ENCODE data around the gene GJA3.

The GJA3 gene

GRCh38 chr13:20109037-20109436 lies 51.8 kb downstream of the GJA3 start:
- Histone ChIP-seq H3K9me3 (ENCODE audit: control extremely low read depth in 1 of 5, control insufficient read depth in 4 of 5, insufficient read depth in 2 of 5, low read depth in 1 of 5, low read length in 4 of 5) (no peaks in the 10 kb centered on the region), H3K4me1 (ENCODE audit: control extremely low read depth in 1 of 4, control insufficient read depth in 4 of 4, insufficient read depth in 4 of 4, low read length in 3 of 4) (no peaks in the 10 kb centered on the region), H3K27me3 (replicated peaks in 2 of 5; ENCODE audit: control insufficient read depth in 4 of 5, insufficient read depth in 5 of 5, low read length in 4 of 5) (peaks cover 0 to 5% (median 0%) of the 10 kb centered on the region in 5 experiments), H3K4me3 (ENCODE audit: control insufficient read depth in 1 of 7, extremely low read depth in 1 of 7, insufficient read depth in 4 of 7, low read depth in 2 of 7, low read length in 6 of 7) (no peak overlapping the region), H3K36me3 (ENCODE audit: control insufficient read depth in 4 of 4, insufficient read depth in 4 of 4, low read length in 3 of 4) (no peaks in the 10 kb centered on the region), H3K27ac (ENCODE audit: insufficient read depth in 1 of 2, low read depth in 1 of 2, low read length in 2 of 2, poor library complexity in 1 of 2, severe bottlenecking in 2 of 2) (no peak overlapping the region)
- 100% methylated on average over 1 of the region's 2 CpGs for WGBS (ENCODE audit: insufficient coverage)
- DNase-seq, result no peak
- ChIA-PET CTCF (interaction anchor here (0.7 to 2.1 kb wide), 5 partner anchors 10 to 23 kb away, joined by 3 to 11 read pairs (median 3); no protein-coding TSS in a partner anchor), POLR2A (no interaction called here)

- H3K27ac ChIP-seq (ENCODE audit: insufficient read depth in 1 of 2, low read depth in 1 of 2, low read length in 2 of 2, poor library complexity in 1 of 2, severe bottlenecking in 2 of 2), result no peak overlapping the region
- 42% methylated on average over 2 of the region's 4 CpGs for WGBS (ENCODE audit: insufficient coverage)
- H3K27me3 ChIP-seq (replicated peaks in 2 of 5; ENCODE audit: control insufficient read depth in 4 of 5, insufficient read depth in 5 of 5, low read length in 4 of 5), result peaks cover 0 to 9% (median 3%) of the 10 kb centered on the region in 5 experiments
- H3K9me3 ChIP-seq (ENCODE audit: control extremely low read depth in 1 of 5, control insufficient read depth in 4 of 5, insufficient read depth in 2 of 5, low read depth in 1 of 5, low read length in 4 of 5), result no peaks in the 10 kb centered on the region
- ChIA-PET CTCF (interaction anchor here (0.9 to 1.5 kb wide), 4 partner anchors 12 to 25 kb away, joined by 3 to 6 read pairs (median 4); no protein-coding TSS in a partner anchor), POLR2A (no interaction called here)
- no peak overlapping the region for H3K4me3 ChIP-seq (ENCODE audit: control insufficient read depth in 1 of 7, extremely low read depth in 1 of 7, insufficient read depth in 4 of 7, low read depth in 2 of 7, low read length in 6 of 7)
- H3K4me1 ChIP-seq (ENCODE audit: control extremely low read depth in 1 of 4, control insufficient read depth in 4 of 4, insufficient read depth in 4 of 4, low read length in 3 of 4), result no peaks in the 10 kb centered on the region
- no peaks in the 10 kb centered on the region for H3K36me3 ChIP-seq (ENCODE audit: control insufficient read depth in 4 of 4, insufficient read depth in 4 of 4, low read length in 3 of 4)
- DNase-seq, result no peak
Observed at GRCh38 chr13:20106742-20107141, 54.1 kb downstream of the GJA3 start.

- no peaks in the 10 kb centered on the region for H3K36me3 ChIP-seq (ENCODE audit: control insufficient read depth in 4 of 4, insufficient read depth in 4 of 4, low read length in 3 of 4)
- no peak for DNase-seq
- H3K27ac ChIP-seq (ENCODE audit: insufficient read depth in 1 of 2, low read depth in 1 of 2, low read length in 2 of 2, poor library complexity in 1 of 2, severe bottlenecking in 2 of 2), result no peak overlapping the region
- no peak overlapping the region for H3K4me3 ChIP-seq (ENCODE audit: control insufficient read depth in 1 of 7, extremely low read depth in 1 of 7, insufficient read depth in 4 of 7, low read depth in 2 of 7, low read length in 6 of 7)
- no peaks in the 10 kb centered on the region for H3K9me3 ChIP-seq (ENCODE audit: control extremely low read depth in 1 of 5, control insufficient read depth in 4 of 5, insufficient read depth in 2 of 5, low read depth in 1 of 5, low read length in 4 of 5)
- CTCF ChIA-PET, result interaction anchor here (1.0 kb wide), 1 partner anchor 54 kb away, joined by 3 read pairs; no protein-coding TSS in a partner anchor
- whole genome bisulfite sequencing (ENCODE audit: insufficient coverage), result 92% methylated on average over 13 of the region's 13 CpGs
- H3K27me3 ChIP-seq (replicated peaks in 2 of 5; ENCODE audit: control insufficient read depth in 4 of 5, insufficient read depth in 5 of 5, low read length in 4 of 5), result peaks cover 0 to 11% (median 5%) of the 10 kb centered on the region in 5 experiments
- POLR2A ChIA-PET, result no interaction called here
- H3K4me1 ChIP-seq (ENCODE audit: control extremely low read depth in 1 of 4, control insufficient read depth in 4 of 4, insufficient read depth in 4 of 4, low read length in 3 of 4), result no peaks in the 10 kb centered on the region
Observed at GRCh38 chr13:20105161-20105689, 55.6 kb downstream of the GJA3 start.

- peaks cover 0 to 18% (median 11%) of the 10 kb centered on the region in 5 experiments for H3K27me3 ChIP-seq (replicated peaks in 2 of 5; ENCODE audit: control insufficient read depth in 4 of 5, insufficient read depth in 5 of 5, low read length in 4 of 5)
- peak in 2 of 3 donors; percentile 26 to 58 for DNase-seq
- H3K4me1 ChIP-seq (ENCODE audit: control extremely low read depth in 1 of 4, control insufficient read depth in 4 of 4, insufficient read depth in 4 of 4, low read length in 3 of 4), result no peaks in the 10 kb centered on the region
- H3K4me3 ChIP-seq (ENCODE audit: control insufficient read depth in 1 of 7, extremely low read depth in 1 of 7, insufficient read depth in 4 of 7, low read depth in 2 of 7, low read length in 6 of 7), result no peak overlapping the region
- H3K36me3 ChIP-seq (ENCODE audit: control insufficient read depth in 4 of 4, insufficient read depth in 4 of 4, low read length in 3 of 4), result no peaks in the 10 kb centered on the region
- H3K9me3 ChIP-seq (ENCODE audit: control extremely low read depth in 1 of 5, control insufficient read depth in 4 of 5, insufficient read depth in 2 of 5, low read depth in 1 of 5, low read length in 4 of 5), result no peaks in the 10 kb centered on the region
- H3K27ac ChIP-seq (ENCODE audit: insufficient read depth in 1 of 2, low read depth in 1 of 2, low read length in 2 of 2, poor library complexity in 1 of 2, severe bottlenecking in 2 of 2), result no peak overlapping the region
- WGBS (ENCODE audit: insufficient coverage), result 29% methylated on average over 3 of the region's 9 CpGs
- ChIA-PET POLR2A (no interaction called here), CTCF (interaction anchor here (0.7 to 1.8 kb wide), 4 partner anchors 8 to 64 kb away, joined by 3 to 9 read pairs (median 3); no protein-coding TSS in a partner anchor)
Observed at GRCh38 chr13:20102525-20103180, 58.2 kb downstream of the GJA3 start.

- H3K4me3 ChIP-seq (ENCODE audit: control insufficient read depth in 1 of 7, extremely low read depth in 1 of 7, insufficient read depth in 4 of 7, low read depth in 2 of 7, low read length in 6 of 7), result no peak overlapping the region
- H3K27me3 ChIP-seq (replicated peaks in 2 of 5; ENCODE audit: control insufficient read depth in 4 of 5, insufficient read depth in 5 of 5, low read length in 4 of 5), result peaks cover 0 to 18% (median 10%) of the 10 kb centered on the region in 5 experiments
- H3K27ac ChIP-seq (ENCODE audit: insufficient read depth in 1 of 2, low read depth in 1 of 2, low read length in 2 of 2, poor library complexity in 1 of 2, severe bottlenecking in 2 of 2), result no peak overlapping the region
- no peak for DNase-seq
- H3K9me3 ChIP-seq (ENCODE audit: control extremely low read depth in 1 of 5, control insufficient read depth in 4 of 5, insufficient read depth in 2 of 5, low read depth in 1 of 5, low read length in 4 of 5), result no peaks in the 10 kb centered on the region
- H3K4me1 ChIP-seq (ENCODE audit: control extremely low read depth in 1 of 4, control insufficient read depth in 4 of 4, insufficient read depth in 4 of 4, low read length in 3 of 4), result no peaks in the 10 kb centered on the region
- no peaks in the 10 kb centered on the region for H3K36me3 ChIP-seq (ENCODE audit: control insufficient read depth in 4 of 4, insufficient read depth in 4 of 4, low read length in 3 of 4)
- CTCF ChIA-PET, result interaction anchor here (1.2 to 1.8 kb wide), 7 partner anchors 11 to 65 kb away, joined by 3 to 9 read pairs (median 4); no protein-coding TSS in a partner anchor
- POLR2A ChIA-PET, result interaction anchor here (0.6 kb wide), 1 partner anchor 16 kb away, joined by 4 read pairs; no protein-coding TSS in a partner anchor
- 64% methylated on average over 8 of the region's 8 CpGs for WGBS (ENCODE audit: insufficient coverage)
Observed at GRCh38 chr13:20101467-20102316, 59.2 kb downstream of the GJA3 start.

- DNase-seq, result no peak
- POLR2A ChIA-PET, result interaction anchor here (0.6 kb wide), 1 partner anchor 29 kb away, joined by 3 read pairs; no protein-coding TSS in a partner anchor
- CTCF ChIA-PET, result interaction anchor here (0.8 to 1.6 kb wide), 5 partner anchors 9 to 56 kb away, joined by 3 read pairs; no protein-coding TSS in a partner anchor
- Histone ChIP-seq H3K4me3 (ENCODE audit: control insufficient read depth in 1 of 7, extremely low read depth in 1 of 7, insufficient read depth in 4 of 7, low read depth in 2 of 7, low read length in 6 of 7) (no peak overlapping the region), H3K4me1 (ENCODE audit: control extremely low read depth in 1 of 4, control insufficient read depth in 4 of 4, insufficient read depth in 4 of 4, low read length in 3 of 4) (no peaks in the 10 kb centered on the region), H3K27ac (ENCODE audit: insufficient read depth in 1 of 2, low read depth in 1 of 2, low read length in 2 of 2, poor library complexity in 1 of 2, severe bottlenecking in 2 of 2) (no peak overlapping the region), H3K9me3 (ENCODE audit: control extremely low read depth in 1 of 5, control insufficient read depth in 4 of 5, insufficient read depth in 2 of 5, low read depth in 1 of 5, low read length in 4 of 5) (no peaks in the 10 kb centered on the region), H3K36me3 (ENCODE audit: control insufficient read depth in 4 of 4, insufficient read depth in 4 of 4, low read length in 3 of 4) (no peaks in the 10 kb centered on the region), H3K27me3 (replicated peaks in 2 of 5; ENCODE audit: control insufficient read depth in 4 of 5, insufficient read depth in 5 of 5, low read length in 4 of 5) (peaks cover 0 to 25% (median 10%) of the 10 kb centered on the region in 5 experiments)
- WGBS (ENCODE audit: insufficient coverage), result 90% methylated on average over 2 of the region's 9 CpGs
Observed at GRCh38 chr13:20099319-20099718, 61.5 kb downstream of the GJA3 start.

Measured in common myeloid progenitor, CD34-positive (primary cell).